ENCODE data around the gene KLHL1. TPM values are rescaled to one million over a fixed set of nuclear protein-coding genes. Genes with fewer than 3 reads are reported as not detected.

KLHL1 gene
- total and polyA plus RNA-seq, 2 of the 4 experiments (the other 2 are of a cell fraction): not detected

DNA sequence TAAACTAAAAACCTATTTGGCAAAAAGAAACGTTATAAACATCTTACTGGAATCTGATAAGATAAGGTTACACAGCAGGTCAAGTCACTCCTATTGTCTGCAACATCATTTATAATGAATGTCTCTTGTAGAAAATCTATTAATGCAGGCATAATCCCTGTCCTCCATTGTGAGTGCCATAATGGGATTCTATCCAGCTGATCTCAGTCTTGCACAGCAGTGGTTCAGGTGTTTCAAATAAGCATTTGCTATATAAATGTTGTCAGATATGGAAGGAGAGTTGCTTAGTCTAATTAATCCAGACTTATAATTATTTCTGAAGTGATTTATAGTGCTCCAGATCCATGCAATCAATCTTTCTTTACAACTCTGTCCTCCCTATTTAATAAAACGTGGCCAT, 187.1 kb downstream of the KLHL1 start:
- Histone ChIP-seq H4K8ac (ENCODE audit: low read depth in 2 of 2, low read length in 2 of 2) (no peak overlapping the region), H3K56ac (ENCODE audit: extremely low read depth, insufficient read depth, low read length) (no peak overlapping the region), H3K14ac (replicated peaks; ENCODE audit: low read depth, low read length) (no peak overlapping the region), H3K9me3 (ENCODE audit: control insufficient read depth, insufficient read depth, low read length) (peaks cover 14% of the 10 kb centered on the region), H3K23ac (ENCODE audit: low read depth, low read length) (no peak overlapping the region), H3K9ac (ENCODE audit: low read depth, low read length) (no peak overlapping the region), H2BK5ac (ENCODE audit: low read depth, low read length, poor library complexity, severe bottlenecking) (no peak overlapping the region), H3K4ac (ENCODE audit: low read depth, low read length) (no peak overlapping the region), H2AK5ac (ENCODE audit: low read depth, low read length) (no peak overlapping the region), H3K4me1 (ENCODE audit: control insufficient read depth, insufficient read depth, low read length) (no peaks in the 10 kb centered on the region), H4K5ac (ENCODE audit: low read depth, low read length) (no peak overlapping the region), H2AFZ (replicated peaks; ENCODE audit: low read length, poor library complexity) (no peak overlapping the region), H2BK20ac (ENCODE audit: low read depth, low read length) (no peak overlapping the region), H3K27me3 (ENCODE audit: control insufficient read depth, insufficient read depth, low read length) (no peaks in the 10 kb centered on the region), H4K91ac (ENCODE audit: insufficient read depth, low read depth, low read length) (no peak overlapping the region), H2BK120ac (ENCODE audit: low read depth, low read length) (no peak overlapping the region), H3K27ac (ENCODE audit: insufficient read depth, low read length) (no peak overlapping the region), H3K9me1 (ENCODE audit: insufficient read depth, low read length) (no peaks in the 10 kb centered on the region), H2BK15ac (ENCODE audit: low read depth, low read length) (no peak overlapping the region), H4K20me1 (ENCODE audit: insufficient read depth, low read length) (no peaks in the 10 kb centered on the region), H2AK9ac (replicated peaks; ENCODE audit: low read depth, low read length, poor library complexity) (no peak overlapping the region), H3K4me3 (ENCODE audit: insufficient read depth, low read depth, low read length) (no peak overlapping the region), H3K18ac (ENCODE audit: low read depth, low read length) (no peak overlapping the region), H3K4me2 (ENCODE audit: low read depth, low read length) (no peak overlapping the region), H3K36me3 (ENCODE audit: control insufficient read depth, insufficient read depth, low read length) (no peaks in the 10 kb centered on the region), H3K79me1 (ENCODE audit: low read depth in 1 of 2, low read length in 2 of 2) (no peaks in the 10 kb centered on the region)
- WGBS, 2 experiments (ENCODE audit: extremely low coverage in 2 of 2, insufficient read length in 1 of 2): no CpG with 5 or more reads among the region's 2 CpGs
- POLR2A ChIA-PET (ENCODE audit: unreplicated experiment): no interaction called here
- in situ Hi-C loops (cut with MboI; ENCODE audit: low sequenced_read_pairs) (no loop called here), dilution Hi-C loops (cut with HindIII; ENCODE audit: low sequenced_read_pairs, unreplicated experiment) (no loop called here), intact Hi-C loops (cut with micrococcal nuclease) (no loop called here)
- ATAC-seq (ENCODE audit: low read depth) (no peak), DNase-seq (no peak)
- TF ChIP-seq FOS (IDR thresholded peaks at IDR 0.05; ENCODE audit: low read depth, low read length): no peak
- TF ChIP-seq RCOR1 (IDR thresholded peaks at IDR 0.05; ENCODE audit: insufficient replicate concordance, low read length): no peak
- TF ChIP-seq BHLHE40 (IDR thresholded peaks at IDR 0.05; ENCODE audit: low read depth, low read length): no peak
- TF ChIP-seq, protein P1, sequence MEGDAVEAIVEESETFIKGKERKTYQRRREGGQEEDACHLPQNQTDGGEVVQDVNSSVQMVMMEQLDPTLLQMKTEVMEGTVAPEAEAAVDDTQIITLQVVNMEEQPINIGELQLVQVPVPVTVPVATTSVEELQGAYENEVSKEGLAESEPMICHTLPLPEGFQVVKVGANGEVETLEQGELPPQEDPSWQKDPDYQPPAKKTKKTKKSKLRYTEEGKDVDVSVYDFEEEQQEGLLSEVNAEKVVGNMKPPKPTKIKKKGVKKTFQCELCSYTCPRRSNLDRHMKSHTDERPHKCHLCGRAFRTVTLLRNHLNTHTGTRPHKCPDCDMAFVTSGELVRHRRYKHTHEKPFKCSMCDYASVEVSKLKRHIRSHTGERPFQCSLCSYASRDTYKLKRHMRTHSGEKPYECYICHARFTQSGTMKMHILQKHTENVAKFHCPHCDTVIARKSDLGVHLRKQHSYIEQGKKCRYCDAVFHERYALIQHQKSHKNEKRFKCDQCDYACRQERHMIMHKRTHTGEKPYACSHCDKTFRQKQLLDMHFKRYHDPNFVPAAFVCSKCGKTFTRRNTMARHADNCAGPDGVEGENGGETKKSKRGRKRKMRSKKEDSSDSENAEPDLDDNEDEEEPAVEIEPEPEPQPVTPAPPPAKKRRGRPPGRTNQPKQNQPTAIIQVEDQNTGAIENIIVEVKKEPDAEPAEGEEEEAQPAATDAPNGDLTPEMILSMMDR (conservative IDR thresholded peaks at IDR 0.05; ENCODE audit: low read depth, low read length): no peak
- no peak for TF ChIP-seq MAFK (IDR thresholded peaks at IDR 0.05; ENCODE audit: low read depth, low read length)
- TF ChIP-seq CHD1 (IDR thresholded peaks at IDR 0.05; ENCODE audit: low read depth, low read length): no peak
- no peak for TF ChIP-seq SMC3 (IDR thresholded peaks at IDR 0.05; ENCODE audit: low read depth, low read length)
- no peak for TF ChIP-seq POLR2A (IDR thresholded peaks at IDR 0.05; ENCODE audit: low read depth, low read length)
- TF ChIP-seq RAD21 (IDR thresholded peaks at IDR 0.05; ENCODE audit: low read length): no peak
- no peak for TF ChIP-seq CEBPB (IDR thresholded peaks at IDR 0.05; ENCODE audit: low read depth, low read length)
- TF ChIP-seq RFX5 (IDR thresholded peaks at IDR 0.05; ENCODE audit: low read depth, low read length): no peak
- TF ChIP-seq, protein P2, sequence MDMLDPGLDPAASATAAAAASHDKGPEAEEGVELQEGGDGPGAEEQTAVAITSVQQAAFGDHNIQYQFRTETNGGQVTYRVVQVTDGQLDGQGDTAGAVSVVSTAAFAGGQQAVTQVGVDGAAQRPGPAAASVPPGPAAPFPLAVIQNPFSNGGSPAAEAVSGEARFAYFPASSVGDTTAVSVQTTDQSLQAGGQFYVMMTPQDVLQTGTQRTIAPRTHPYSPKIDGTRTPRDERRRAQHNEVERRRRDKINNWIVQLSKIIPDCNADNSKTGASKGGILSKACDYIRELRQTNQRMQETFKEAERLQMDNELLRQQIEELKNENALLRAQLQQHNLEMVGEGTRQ (IDR thresholded peaks at IDR 0.05; ENCODE audit: low read depth, low read length): no peak
- TF ChIP-seq, protein P3, sequence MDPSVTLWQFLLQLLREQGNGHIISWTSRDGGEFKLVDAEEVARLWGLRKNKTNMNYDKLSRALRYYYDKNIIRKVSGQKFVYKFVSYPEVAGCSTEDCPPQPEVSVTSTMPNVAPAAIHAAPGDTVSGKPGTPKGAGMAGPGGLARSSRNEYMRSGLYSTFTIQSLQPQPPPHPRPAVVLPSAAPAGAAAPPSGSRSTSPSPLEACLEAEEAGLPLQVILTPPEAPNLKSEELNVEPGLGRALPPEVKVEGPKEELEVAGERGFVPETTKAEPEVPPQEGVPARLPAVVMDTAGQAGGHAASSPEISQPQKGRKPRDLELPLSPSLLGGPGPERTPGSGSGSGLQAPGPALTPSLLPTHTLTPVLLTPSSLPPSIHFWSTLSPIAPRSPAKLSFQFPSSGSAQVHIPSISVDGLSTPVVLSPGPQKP (IDR thresholded peaks at IDR 0.05; ENCODE audit: borderline replicate concordance, low read depth, low read length): no peak
- TF ChIP-seq NFE2L2 (IDR thresholded peaks at IDR 0.05; ENCODE audit: low read depth, low read length): no peak
- TF ChIP-seq MXI1 (IDR thresholded peaks at IDR 0.05; ENCODE audit: borderline replicate concordance, low read depth, low read length): no peak
- TF ChIP-seq MAZ (IDR thresholded peaks at IDR 0.05; ENCODE audit: borderline replicate concordance, low read depth, low read length): no peak
- CTCF ChIA-PET: no interaction called here
- no TSS peak for BruUV-seq (replicated peaks)
